Measurements from ENCODE around the gene OR1L8. TPM values are rescaled to one million over a fixed set of nuclear protein-coding genes. Genes with fewer than 3 reads are reported as not detected.

OR1L8 gene
- total RNA-seq, 1 experiment from 2014 or later, result not detected

DNA sequence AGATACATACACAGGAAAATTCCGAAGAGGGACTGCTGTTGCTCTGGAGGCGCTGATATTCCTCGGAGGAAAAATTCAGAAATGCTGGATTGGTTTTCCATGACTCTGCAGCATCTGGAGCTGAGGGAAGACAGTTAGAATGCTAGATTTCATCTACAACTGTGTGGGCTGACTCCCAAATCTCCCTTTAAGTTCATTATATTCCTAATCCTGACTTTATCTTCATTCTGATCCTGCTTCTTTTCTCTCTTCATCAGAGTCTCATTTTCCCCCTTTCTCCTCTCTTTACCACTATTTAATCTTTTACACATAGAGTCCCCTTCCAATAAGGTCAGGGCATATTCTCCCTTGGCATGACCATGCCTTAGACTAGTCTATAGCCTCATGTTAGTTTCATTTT, 56.0 kb downstream of the OR1L8 start, which contains the start of gene OR1N1:
TSS of gene OR1N1 (minus strand) at position 101 of the 400 bp plus-strand sequence. CDS start at position 101, 0 bp downstream.
- H3K56ac ChIP-seq (ENCODE audit: insufficient read length, low read depth, low read length), result no peak within 1 kb of the TSS

More for the DNA sequence above, 56.0 kb downstream of the OR1L8 start, which contains the start of gene OR1N1:
- Mint-ChIP-seq H3K27me3 (ENCODE audit: low read depth) (peaks cover 3% of the 10 kb centered on the region; the same call in 1 of the 2 replicates), H3K4me3 (no peak within 1 kb of the TSS), H3K9me3 (peaks cover 79 to 81% of the 10 kb centered on the region in 2 experiments), H3K27ac (no peak within 1 kb of the TSS), H3K36me3 (ENCODE audit: insufficient read depth in 1 of 3, low read depth in 3 of 3) (peaks cover 0 to 21% (median 0%) of the 10 kb centered on the region in 3 experiments; a peak in 5 of 7 replicates), H3K4me1 (no peaks in the 10 kb centered on the region)
- Histone ChIP-seq H4K8ac (replicated peaks; ENCODE audit: insufficient read length, low read depth, low read length) (no peak within 1 kb of the TSS), H2BK15ac (ENCODE audit: low read depth, low read length) (no peak within 1 kb of the TSS), H2BK120ac (ENCODE audit: low read depth, low read length, poor library complexity, severe bottlenecking) (no peak within 1 kb of the TSS), H3K23me2 (ENCODE audit: insufficient read length, low read depth, low read length, poor library complexity, severe bottlenecking) (no peaks in the 10 kb centered on the region), H3K79me1 (ENCODE audit: insufficient read depth, low read depth, low read length, poor library complexity, severe bottlenecking) (no peaks in the 10 kb centered on the region), H2BK12ac (ENCODE audit: insufficient read length, low read depth, low read length) (no peak within 1 kb of the TSS), H3K4ac (ENCODE audit: low read depth, low read length) (no peak within 1 kb of the TSS), H4K91ac (ENCODE audit: insufficient read length, low read depth, low read length) (no peak within 1 kb of the TSS), H4K20me1 (ENCODE audit: control insufficient read depth, insufficient read depth, insufficient read length) (no peaks in the 10 kb centered on the region), H2BK5ac (ENCODE audit: insufficient read length, low read length) (no peak within 1 kb of the TSS), H2AFZ (ENCODE audit: low read length) (no peak within 1 kb of the TSS), H3T11ph (ENCODE audit: low read length) (no peak within 1 kb of the TSS), H3K23ac (ENCODE audit: insufficient read length, low read depth, low read length) (no peak within 1 kb of the TSS), H4K5ac (ENCODE audit: insufficient read length, low read depth, low read length) (no peak within 1 kb of the TSS), H3K79me2 (ENCODE audit: insufficient read depth, low read length) (no peaks in the 10 kb centered on the region), H3K18ac (ENCODE audit: insufficient read length, low read depth, low read length) (no peak within 1 kb of the TSS), H2BK20ac (ENCODE audit: low read depth, low read length, poor library complexity, severe bottlenecking) (no peak within 1 kb of the TSS), H3K27me3 (ENCODE audit: insufficient read depth, low read length) (no peaks in the 10 kb centered on the region), H3K4me1 (ENCODE audit: insufficient read depth, low read length) (no peaks in the 10 kb centered on the region), H3K9me3 (ENCODE audit: control insufficient read depth, low read depth, low read length) (peaks cover 69% of the 10 kb centered on the region), H3K27ac (ENCODE audit: insufficient read length, low read depth, low read length) (no peak within 1 kb of the TSS), H3K9ac (ENCODE audit: extremely low read depth, insufficient read length, low read length) (no peak within 1 kb of the TSS), H2AK5ac (ENCODE audit: insufficient read length, low read length) (no peak within 1 kb of the TSS), H3K14ac (ENCODE audit: insufficient read depth, low read length) (no peak within 1 kb of the TSS), H3K4me2 (ENCODE audit: insufficient read depth, insufficient read length, low read length) (no peak within 1 kb of the TSS)
- TF ChIP-seq, protein P1, sequence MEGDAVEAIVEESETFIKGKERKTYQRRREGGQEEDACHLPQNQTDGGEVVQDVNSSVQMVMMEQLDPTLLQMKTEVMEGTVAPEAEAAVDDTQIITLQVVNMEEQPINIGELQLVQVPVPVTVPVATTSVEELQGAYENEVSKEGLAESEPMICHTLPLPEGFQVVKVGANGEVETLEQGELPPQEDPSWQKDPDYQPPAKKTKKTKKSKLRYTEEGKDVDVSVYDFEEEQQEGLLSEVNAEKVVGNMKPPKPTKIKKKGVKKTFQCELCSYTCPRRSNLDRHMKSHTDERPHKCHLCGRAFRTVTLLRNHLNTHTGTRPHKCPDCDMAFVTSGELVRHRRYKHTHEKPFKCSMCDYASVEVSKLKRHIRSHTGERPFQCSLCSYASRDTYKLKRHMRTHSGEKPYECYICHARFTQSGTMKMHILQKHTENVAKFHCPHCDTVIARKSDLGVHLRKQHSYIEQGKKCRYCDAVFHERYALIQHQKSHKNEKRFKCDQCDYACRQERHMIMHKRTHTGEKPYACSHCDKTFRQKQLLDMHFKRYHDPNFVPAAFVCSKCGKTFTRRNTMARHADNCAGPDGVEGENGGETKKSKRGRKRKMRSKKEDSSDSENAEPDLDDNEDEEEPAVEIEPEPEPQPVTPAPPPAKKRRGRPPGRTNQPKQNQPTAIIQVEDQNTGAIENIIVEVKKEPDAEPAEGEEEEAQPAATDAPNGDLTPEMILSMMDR (conservative IDR thresholded peaks at IDR 0.05), result no peak
- WGBS (ENCODE audit: extremely low coverage, insufficient read length, low lambda C conversion rate), result no CpG with 5 or more reads among the region's 3 CpGs
- no peak for DNase-seq

Data from H9 (cell line).